PC-9 (cell line): ENCODE measurements around the gene POGLUT3. TPM values are rescaled to one million over a fixed set of nuclear protein-coding genes. Genes with fewer than 3 reads are reported as not detected.

Experiments used
- BruUV-seq: library from RNA; stranded (reverse); fragments of 400-500 nt; replicated peaks from 2 replicates; lab custom pipeline; 2021; lab: Mats Ljungman, UMichigan
- CTCF ChIA-PET: fragments of 300-600 bp; sonication (Branson Sonifier 250); formaldehyde crosslinking; loops from one replicate; lab custom pipeline; 2022; ENCODE audit warnings: antibody characterized with exemption; lab: Charles Lee
- POLR2A ChIA-PET: fragments of 300-600 bp; sonication (Branson Sonifier 250); formaldehyde crosslinking; loops from one replicate; lab custom pipeline; 2022; ENCODE audit warnings: antibody characterized with exemption; ENCODE audit not compliant: unreplicated experiment; lab: Charles Lee
- DNase-seq, 2 experiments: peaks; one replicate each; pipeline versions ENCODE4 v3.0.0 to v3.0.0-alpha.2; 2015 to 2022; ENCODE audit warnings: mixed read lengths in 1 of 2
- H2AFZ ChIP-seq: fragments of 200-600 bp; sonication (generic); 2 replicates; pipeline ENCODE4 v1.8.1; 2017; ENCODE audit warnings: antibody characterized with exemption
- H3F3A ChIP-seq: fragments of 200-600 bp; sonication (generic); 2 replicates; pipeline ENCODE4 v1.8.1; 2017; ENCODE audit warnings: antibody characterized with exemption, mild to moderate bottlenecking, low read depth; ENCODE audit not compliant: insufficient read depth
- H3K27ac ChIP-seq: fragments of 200-600 bp; sonication (generic); 2 replicates; pipeline ENCODE4 v1.6.1; 2016; ENCODE audit warnings: mixed run types
- H3K27me3 ChIP-seq: fragments of 200-600 bp; sonication (generic); 2 replicates; pipeline ENCODE4 v1.6.1; 2016; ENCODE audit warnings: low read depth, mixed run types; ENCODE audit not compliant: insufficient read depth
- H3K36me3 ChIP-seq: fragments of 200-600 bp; sonication (generic); 2 replicates; pipeline ENCODE4 v1.6.1; 2016; ENCODE audit warnings: low read depth, mixed run types
- H3K4me1 ChIP-seq: fragments of 200-600 bp; sonication (generic); replicated peaks from 2 replicates; pipeline ENCODE4 v1.6.1; 2016; ENCODE audit warnings: mixed run types; ENCODE audit not compliant: insufficient read depth
- H3K4me2 ChIP-seq: fragments of 200-600 bp; sonication (generic); 2 replicates; pipeline ENCODE4 v1.6.1; 2017; ENCODE audit warnings: mixed run types
- H3K4me3 ChIP-seq: fragments of 200-600 bp; sonication (generic); 2 replicates; pipeline ENCODE4 v1.6.1; 2016; ENCODE audit warnings: mixed run types
- H3K79me2 ChIP-seq: fragments of 200-600 bp; sonication (generic); 2 replicates; pipeline ENCODE4 v1.6.1; 2017; ENCODE audit warnings: low read depth, mixed run types
- H3K9me2 ChIP-seq: fragments of 200-600 bp; sonication (generic); 2 replicates; pipeline ENCODE4 v1.8.1; 2017; ENCODE audit warnings: mild to moderate bottlenecking; ENCODE audit not compliant: insufficient read depth
- H3K9me3 ChIP-seq: fragments of 200-600 bp; sonication (generic); 2 replicates; pipeline ENCODE4 v1.8.1; 2016; ENCODE audit warnings: low read depth; ENCODE audit not compliant: insufficient read depth
- H4K20me1 ChIP-seq: fragments of 200-600 bp; sonication (generic); 2 replicates; pipeline ENCODE4 v1.8.1; 2017; ENCODE audit not compliant: insufficient read depth
- CTCF ChIP-seq: fragments of 200-600 bp; sonication (generic); conservative IDR thresholded peaks from 2 replicates; pipeline ENCODE4 v1.6.1; 2017; ENCODE audit warnings: mixed run types, antibody characterized with exemption, mild to moderate bottlenecking, moderate library complexity
- EZH2 ChIP-seq: fragments of 200-600 bp; sonication (generic); IDR thresholded peaks from 2 replicates; pipeline ENCODE4 v1.8.0; 2017; ENCODE audit warnings: antibody characterized with exemption, low read depth
- intact Hi-C: fragments of 100-400 bp; cut with micrococcal nuclease; formaldehyde crosslinking; loops from one replicate; pipeline ENCODE4 v1.10.0; 2022; ENCODE audit not compliant: unreplicated experiment
- total RNA-seq: library from RNA; stranded (reverse); gene quantifications from 2 replicates; pipeline ENCODE4 v1.2.3, GENCODE V29; 2021

The POGLUT3 gene
- total RNA-seq, 1 experiment from 2014 or later: 31.7 TPM

GRCh38 chr11:108530426-108530825 is 32.2 kb upstream of the POGLUT3 start:
- Histone ChIP-seq H3K4me3 (no peak overlapping the region), H3K79me2 (no peaks in the 10 kb centered on the region), H2AFZ (no peak overlapping the region), H3K9me3 (no peaks in the 10 kb centered on the region), H3K27ac (no peak overlapping the region), H3K27me3 (no peaks in the 10 kb centered on the region), H3K4me2 (no peak overlapping the region), H3F3A (no peaks in the 10 kb centered on the region), H3K36me3 (no peaks in the 10 kb centered on the region), H3K9me2 (no peaks in the 10 kb centered on the region), H4K20me1 (no peaks in the 10 kb centered on the region), H3K4me1 (no peaks in the 10 kb centered on the region)
- no peak for TF ChIP-seq CTCF
- no peak for TF ChIP-seq EZH2
- ChIA-PET POLR2A (no interaction called here), CTCF (no interaction called here)
- DNase-seq: no peak
- intact Hi-C loops: no loop called here
- BruUV-seq: no TSS peak

DNA sequence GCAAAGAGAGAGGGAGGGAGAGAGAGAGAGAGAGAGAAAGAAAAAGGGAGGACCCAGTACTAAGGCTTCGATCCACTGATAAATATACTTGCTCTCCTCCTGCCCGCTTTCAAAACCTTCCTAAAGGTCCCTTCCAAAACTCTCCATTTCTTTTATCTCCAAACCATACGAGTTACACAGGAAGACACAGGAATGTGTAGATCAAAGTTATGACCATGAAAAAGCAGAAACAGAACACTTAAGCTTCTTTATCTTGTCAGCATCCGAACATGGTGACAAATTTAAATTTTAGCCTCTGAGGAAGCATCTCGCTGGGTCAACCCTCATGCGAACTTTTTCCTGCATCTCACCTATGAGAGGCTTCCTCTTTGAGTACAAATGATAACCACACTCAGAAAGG is 29.2 kb upstream of the POGLUT3 start:
- CTCF ChIA-PET: no interaction called here
- Histone ChIP-seq H3K4me2 (no peak overlapping the region), H3K36me3 (no peaks in the 10 kb centered on the region; the same call in 1 of the 2 replicates), H4K20me1 (no peaks in the 10 kb centered on the region), H3K9me2 (no peaks in the 10 kb centered on the region), H3F3A (peaks cover 9% of the 10 kb centered on the region; the same call in 1 of the 2 replicates), H3K4me3 (no peak overlapping the region), H3K27me3 (no peaks in the 10 kb centered on the region), H3K9me3 (no peaks in the 10 kb centered on the region), H3K4me1 (0 out of 2 replicates have a peak, but pooled peaks cover 9% of the 10 kb centered on the region), H3K27ac (no peak overlapping the region), H3K79me2 (no peaks in the 10 kb centered on the region), H2AFZ (no peak overlapping the region)
- DNase-seq: no peak
- no TSS peak for BruUV-seq
- POLR2A ChIA-PET: no interaction called here
- intact Hi-C loops: no loop called here
- no peak for TF ChIP-seq EZH2
- no peak for TF ChIP-seq CTCF

GRCh38 chr11:108525161-108525560 is 27.0 kb upstream of the POGLUT3 start:
- peaks cover 9% of the 10 kb centered on the region; the same call in 1 of the 2 replicates for H3F3A ChIP-seq
- TF ChIP-seq CTCF (no peak), EZH2 (no peak)
- BruUV-seq: no TSS peak
- ChIA-PET POLR2A (interaction anchor here (0.7 kb wide), 1 partner anchor 1635 kb away, joined by 5 read pairs; no protein-coding TSS in a partner anchor), CTCF (interaction anchor here (0.6 kb wide), 1 partner anchor 13 kb away, joined by 4 read pairs; no protein-coding TSS in a partner anchor)
- H3K4me1 ChIP-seq: 0 out of 2 replicates have a peak, but pooled peaks cover 9% of the 10 kb centered on the region
- H3K79me2 ChIP-seq: no peaks in the 10 kb centered on the region
- H3K27ac ChIP-seq: no peak overlapping the region
- H3K36me3 ChIP-seq: no peaks in the 10 kb centered on the region; the same call in 1 of the 2 replicates
- H2AFZ ChIP-seq: no peak overlapping the region
- H3K4me2 ChIP-seq: no peak overlapping the region
- H3K27me3 ChIP-seq: no peaks in the 10 kb centered on the region
- no peaks in the 10 kb centered on the region for H3K9me2 ChIP-seq
- no peaks in the 10 kb centered on the region for H3K9me3 ChIP-seq
- intact Hi-C loops: no loop called here
- H4K20me1 ChIP-seq: no peaks in the 10 kb centered on the region
- no peak overlapping the region for H3K4me3 ChIP-seq
- no peak for DNase-seq
